ENCODE measurements around the gene ZKSCAN8. TPM values are rescaled to one million over a fixed set of nuclear protein-coding genes. Genes with fewer than 3 reads are reported as not detected.
"Not testable (repeated sequence)": the region's sequence is repeated elsewhere in the genome, so short reads cannot be mapped to it uniquely, and the experiment has no call there.

The ZKSCAN8 gene
- 10 to 100 TPM; 16.7 to 29.7 (median 22.2) TPM for polyA plus RNA-seq (ENCODE audit: insufficient read length in 10 of 10)
- long read RNA-seq, donor 1, full-length matches to known transcripts = 1 of 1 reads
- long read RNA-seq, donor 1, partial matches to known transcripts = 0 of 1 reads
- long read RNA-seq, donor 1, other reads (novel, unspliced or antisense) = 0 of 1 reads
- long read RNA-seq, donor 2, full-length matches to known transcripts = 2 of 2 reads
- long read RNA-seq, donor 2, partial matches to known transcripts = 0 of 2 reads
- long read RNA-seq, donor 2, other reads (novel, unspliced or antisense) = 0 of 2 reads
- long read RNA-seq, donor 3 = 0 reads
- long read RNA-seq, donor 4, full-length matches to known transcripts = 4 of 4 reads
- long read RNA-seq, donor 4, partial matches to known transcripts = 0 of 4 reads
- long read RNA-seq, donor 4, other reads (novel, unspliced or antisense) = 0 of 4 reads
- long read RNA-seq, donor 5, full-length matches to known transcripts = 3 of 3 reads
- long read RNA-seq, donor 5, partial matches to known transcripts = 0 of 3 reads
- long read RNA-seq, donor 5, other reads (novel, unspliced or antisense) = 0 of 3 reads
- long read RNA-seq, donor 6, full-length matches to known transcripts = 1 of 1 reads
- long read RNA-seq, donor 6, partial matches to known transcripts = 0 of 1 reads
- long read RNA-seq, donor 6, other reads (novel, unspliced or antisense) = 0 of 1 reads
- long read RNA-seq, donor 7, full-length matches to known transcripts = 1 of 11 reads
- long read RNA-seq, donor 7, partial matches to known transcripts = 10 of 11 reads
- long read RNA-seq, donor 7, other reads (novel, unspliced or antisense) = 0 of 11 reads
- long read RNA-seq, donor 8, partial matches to known transcripts = 0 of 1 reads
- long read RNA-seq, donor 8, other reads (novel, unspliced or antisense) = 0 of 1 reads
- long read RNA-seq, donor 9 = 0 reads

- peak; percentile 81 to 96 (median 87) for DNase-seq
These were observed at the start of gene ZKSCAN8 for GRCh38 chr6:28141500-28142329. ZKSCAN8 (plus strand) TSS chr6:28141883; CDS start chr6:28148408, 6,525 bp downstream.

DNA sequence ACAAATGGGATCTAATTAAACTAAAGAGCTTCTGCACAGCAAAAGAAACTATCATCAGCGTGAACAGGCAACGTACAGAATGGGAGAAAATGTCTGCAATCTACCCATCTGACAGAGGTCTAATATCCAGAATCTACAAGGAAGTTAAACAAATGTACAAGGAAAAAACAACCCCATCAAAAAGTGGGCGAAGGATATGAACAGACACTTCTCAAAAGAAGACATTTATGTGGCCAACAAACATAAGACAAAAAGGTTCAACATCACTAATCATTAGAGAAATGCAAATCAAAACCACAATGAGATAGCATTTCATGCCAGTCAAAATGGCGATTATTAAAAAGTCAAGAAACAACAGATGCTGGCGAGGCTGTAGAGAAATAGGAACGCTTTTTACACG lies 39.5 kb upstream of the ZKSCAN8 start:
- not testable (repeated sequence) for DNase-seq

DNA sequence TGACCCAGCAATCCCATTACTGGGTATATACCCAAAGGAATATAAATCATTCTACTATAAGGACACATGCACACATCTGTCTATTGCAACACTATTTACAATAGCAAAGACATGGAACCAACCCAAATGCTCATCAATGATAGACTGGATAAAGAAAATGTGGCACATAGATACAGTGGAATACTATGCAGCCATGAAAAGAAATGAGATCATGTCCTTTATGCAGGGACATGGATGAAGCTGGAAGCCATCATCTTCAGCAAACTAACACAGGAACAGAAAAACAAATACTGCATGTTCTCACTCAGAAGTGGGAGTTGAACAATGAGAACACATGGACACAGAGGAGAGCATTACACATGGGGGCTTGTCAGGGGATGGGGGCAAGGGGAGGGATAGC lies 39.0 kb upstream of the ZKSCAN8 start:
- not testable (repeated sequence) for DNase-seq

DNA sequence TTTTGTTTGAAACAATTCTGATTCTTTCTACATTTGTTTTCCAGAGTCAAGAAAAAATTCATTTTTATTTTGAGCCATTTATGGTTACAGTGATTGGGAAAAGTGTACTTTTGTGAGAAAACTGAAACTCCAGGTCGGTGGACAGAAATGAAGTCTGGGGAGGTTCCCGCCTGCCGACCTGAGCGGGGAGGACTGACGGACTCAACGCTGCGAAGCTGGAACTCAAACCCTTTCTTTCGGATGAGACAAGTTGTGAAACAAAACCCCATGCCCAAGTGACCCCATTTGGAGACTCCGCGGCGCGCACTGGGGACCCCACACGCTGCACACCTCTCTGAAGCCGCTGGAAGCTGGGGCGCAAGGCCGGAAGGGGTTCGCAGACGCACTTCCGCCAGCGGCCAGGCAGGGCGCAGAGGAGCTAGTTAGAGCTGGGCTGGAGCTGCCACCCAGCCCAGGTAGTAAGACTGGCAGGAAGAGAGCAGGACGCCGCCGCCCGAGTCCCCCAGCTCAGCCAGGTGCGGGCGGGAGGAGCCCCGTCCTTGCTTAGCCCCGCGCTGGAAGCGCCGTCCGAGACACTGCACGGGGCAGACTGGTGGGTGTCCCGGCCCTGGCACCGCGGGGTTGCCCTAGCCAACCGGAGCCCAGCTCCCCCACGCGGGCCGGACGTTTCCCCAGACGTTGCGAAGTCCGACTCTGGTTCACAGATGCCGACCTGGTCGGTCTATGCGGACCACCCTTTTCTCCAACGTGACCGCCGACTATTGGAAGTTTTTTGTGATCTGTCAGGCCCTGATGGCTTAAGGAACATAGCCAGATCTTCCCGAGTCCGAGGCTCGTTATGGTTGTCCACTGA lies 37.1 kb upstream of the ZKSCAN8 start:
- DNase-seq = peak; percentile 59 to 89 (median 84)

DNA sequence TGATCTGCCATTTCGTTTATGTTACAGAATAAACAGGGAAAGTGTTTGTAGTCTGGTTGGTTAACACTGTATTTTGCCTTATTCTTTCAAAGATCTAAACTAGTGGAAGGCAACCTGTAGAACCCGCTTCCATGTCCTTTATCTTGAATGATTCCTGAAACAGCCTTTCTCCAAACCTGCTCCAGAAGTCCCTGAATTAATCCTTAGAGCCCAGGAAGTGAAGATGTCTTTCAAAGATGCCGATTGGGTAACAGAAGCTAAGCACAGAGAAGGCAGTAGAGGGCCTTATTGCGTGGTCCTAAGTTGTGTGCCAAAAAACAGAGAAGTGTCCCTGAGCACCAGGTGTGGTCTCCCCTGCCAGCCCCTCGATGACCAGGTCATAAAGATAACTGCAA lies 36.4 kb upstream of the ZKSCAN8 start:
- no peak for DNase-seq

- no peak for DNase-seq
These were observed 34.2 kb upstream of the ZKSCAN8 start for GRCh38 chr6:28107506-28107905.

DNA sequence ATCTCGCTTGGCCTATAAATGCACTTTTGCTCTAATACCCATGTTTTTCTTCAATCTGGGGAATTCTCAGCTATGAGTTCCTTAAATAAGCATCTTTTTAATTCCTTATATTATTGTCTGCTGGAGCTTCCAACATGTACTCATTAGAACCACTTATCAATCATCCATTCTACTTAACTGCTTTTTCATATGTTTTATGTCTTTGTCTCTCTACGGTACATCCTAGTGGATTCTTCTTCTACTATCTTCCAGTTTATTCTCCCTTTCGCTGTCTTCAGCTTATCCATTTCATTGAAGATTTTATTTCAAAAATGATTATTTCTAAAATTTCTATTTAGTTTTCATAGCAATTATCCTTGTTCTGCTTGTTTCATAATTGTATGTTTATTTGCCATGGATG lies 29.7 kb upstream of the ZKSCAN8 start:
- DNase-seq = no peak

DNA sequence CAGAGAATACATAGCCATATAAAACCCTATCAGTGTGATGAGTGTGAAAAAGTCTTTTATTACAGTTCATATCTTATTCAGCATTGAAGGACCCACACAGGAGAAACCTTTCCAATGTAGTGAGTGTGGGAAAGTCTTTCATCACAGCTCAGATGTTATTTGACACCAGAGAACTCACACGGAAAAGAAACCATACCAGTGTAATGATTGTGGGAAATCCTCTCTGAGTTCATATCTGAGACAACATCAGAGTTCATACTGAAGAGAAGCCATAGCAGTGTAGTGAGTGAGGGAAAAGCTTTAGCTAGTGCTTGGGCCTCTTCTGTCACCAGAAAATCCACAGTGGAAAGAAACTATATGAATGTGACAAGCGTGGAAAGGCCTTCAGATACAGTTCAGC lies 25.9 kb upstream of the ZKSCAN8 start:
- no peak for DNase-seq

DNA sequence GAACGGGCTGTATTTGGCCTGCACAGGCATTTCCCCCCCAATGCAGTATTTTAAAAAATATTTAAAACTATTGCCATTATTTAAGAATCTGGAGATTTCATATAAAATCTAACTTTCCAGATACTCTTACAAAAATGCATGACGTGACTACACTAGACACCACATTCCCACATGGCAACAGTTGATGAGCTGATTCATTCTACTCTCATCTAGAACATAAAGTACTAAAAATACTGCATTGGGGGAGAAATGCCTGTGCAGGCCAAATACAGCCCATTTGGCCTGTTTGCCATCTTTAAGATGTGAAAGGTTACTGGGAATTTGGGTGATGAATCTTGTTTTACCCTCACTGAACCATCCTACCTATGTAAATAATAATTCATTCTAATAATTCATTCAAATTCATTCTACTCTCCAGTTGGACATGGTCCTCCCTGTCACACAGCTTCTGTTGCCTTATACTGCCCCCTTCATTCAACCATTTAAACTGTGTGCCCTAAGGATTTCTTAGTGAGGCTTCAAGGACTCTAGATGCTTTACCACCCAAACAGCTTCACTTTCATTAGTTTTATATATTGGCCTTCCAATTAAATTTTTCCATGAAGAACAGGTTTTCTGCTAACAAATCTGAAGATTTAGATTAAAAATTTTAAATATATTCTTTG lies 24.2 kb upstream of the ZKSCAN8 start:
- no peak for DNase-seq

DNA sequence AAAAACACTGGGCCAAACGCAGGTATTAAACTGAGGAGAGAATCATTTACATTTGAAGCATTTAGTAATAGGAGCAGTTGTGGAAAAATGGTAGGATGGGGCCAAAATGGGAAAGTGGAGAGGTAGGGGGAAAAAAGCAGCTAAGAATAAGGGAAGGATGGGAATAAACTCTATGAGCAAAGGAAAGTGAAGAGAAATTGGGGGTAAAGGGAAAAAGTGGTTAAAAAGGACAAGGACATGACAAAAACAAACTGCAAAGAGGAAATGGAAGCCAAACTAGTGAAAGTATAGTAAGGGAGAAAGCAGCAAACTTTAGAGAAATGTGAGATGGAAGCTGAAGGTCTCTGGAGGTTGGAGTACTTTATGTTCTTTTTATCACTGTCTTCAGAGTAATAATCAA lies 23.5 kb upstream of the ZKSCAN8 start:
- DNase-seq = no peak

DNA sequence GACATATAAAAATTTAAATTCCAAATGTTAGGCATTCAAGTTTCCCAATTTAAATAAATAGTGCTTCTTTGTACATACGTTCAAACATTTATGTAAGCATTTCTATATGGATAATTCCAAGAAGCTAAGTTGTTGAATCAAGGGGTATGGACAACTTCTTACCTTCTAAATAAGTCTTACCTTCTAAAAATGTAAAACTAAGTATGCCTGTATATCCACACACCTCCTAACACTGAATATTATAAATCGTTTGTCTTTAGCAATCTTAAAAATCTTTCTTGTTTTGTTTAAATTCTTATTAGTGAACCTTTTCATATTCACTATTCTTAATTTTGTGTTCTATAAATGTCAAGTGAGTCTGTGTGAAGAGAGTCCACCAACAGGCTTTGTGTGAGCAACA lies 19.8 kb upstream of the ZKSCAN8 start:
- DNase-seq = no peak

DNA sequence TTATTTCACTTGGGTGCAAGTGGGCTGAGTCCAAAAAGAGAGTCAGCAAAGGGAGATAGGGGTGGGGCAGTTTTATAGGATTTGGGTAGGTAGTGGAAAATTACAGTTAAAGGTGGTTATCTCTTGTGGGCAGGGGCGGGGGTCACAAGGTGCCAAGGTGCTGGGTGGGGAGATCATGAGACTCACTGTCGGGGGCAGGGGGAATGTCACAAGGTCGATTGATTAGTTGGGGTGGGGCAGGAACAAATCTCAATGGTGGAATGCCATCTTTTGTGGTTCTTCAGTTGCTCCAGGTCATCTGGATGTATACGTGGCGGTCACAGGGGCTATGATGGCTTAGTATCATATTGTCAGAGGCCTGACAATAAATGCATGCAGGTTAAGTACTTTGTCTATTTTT lies 19.4 kb upstream of the ZKSCAN8 start:
- DNase-seq = not testable (repeated sequence)

GRCh38 chr6:28124350-28124970 lies 17.2 kb upstream of the ZKSCAN8 start, which contains the start of gene ZSCAN16:
ZSCAN16 (plus strand) TSS chr6:28124609; CDS start chr6:28125444, 835 bp downstream.
- peak; percentile 75 to 92 (median 83) for DNase-seq

DNA sequence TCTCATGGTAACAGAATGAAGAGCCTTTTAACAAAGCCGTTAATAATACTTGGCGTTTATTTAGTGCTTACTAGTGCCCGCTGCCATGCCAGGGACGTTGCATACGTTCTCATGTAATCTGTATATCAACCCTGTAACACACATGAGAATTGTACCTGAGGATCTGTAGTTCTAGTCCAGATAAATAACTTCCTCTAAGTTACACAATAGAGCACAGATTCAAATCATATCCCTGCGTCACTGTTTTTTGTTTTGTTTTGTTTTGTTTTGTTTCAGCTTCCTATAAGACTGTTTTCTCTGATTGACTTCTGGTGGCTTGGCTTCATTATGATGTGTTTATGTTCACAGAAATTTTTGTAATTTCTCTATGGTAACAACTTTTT lies 16.7 kb upstream of the ZKSCAN8 start:
- no peak for DNase-seq

DNA sequence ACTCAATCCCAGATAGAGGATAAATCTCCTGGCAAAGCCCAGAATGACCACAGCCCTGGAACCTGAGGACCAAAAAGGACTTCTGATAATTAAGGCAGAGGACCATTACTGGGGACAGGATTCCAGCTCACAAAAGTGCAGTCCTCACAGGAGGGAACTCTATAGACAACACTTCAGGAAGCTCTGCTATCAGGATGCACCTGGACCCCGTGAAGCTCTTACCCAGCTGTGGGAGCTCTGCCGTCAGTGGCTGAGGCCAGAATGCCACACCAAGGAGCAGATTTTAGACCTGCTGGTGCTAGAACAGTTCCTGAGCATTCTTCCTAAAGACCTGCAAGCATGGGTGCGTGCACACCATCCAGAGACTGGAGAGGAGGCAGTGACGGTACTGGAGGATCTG lies 16.3 kb upstream of the ZKSCAN8 start:
- DNase-seq = no peak

GRCh38 chr6:28134015-28134414 lies 7.7 kb upstream of the ZKSCAN8 start:
- peak in 2 of 3 donors; percentile 21 to 36 for DNase-seq

DNA sequence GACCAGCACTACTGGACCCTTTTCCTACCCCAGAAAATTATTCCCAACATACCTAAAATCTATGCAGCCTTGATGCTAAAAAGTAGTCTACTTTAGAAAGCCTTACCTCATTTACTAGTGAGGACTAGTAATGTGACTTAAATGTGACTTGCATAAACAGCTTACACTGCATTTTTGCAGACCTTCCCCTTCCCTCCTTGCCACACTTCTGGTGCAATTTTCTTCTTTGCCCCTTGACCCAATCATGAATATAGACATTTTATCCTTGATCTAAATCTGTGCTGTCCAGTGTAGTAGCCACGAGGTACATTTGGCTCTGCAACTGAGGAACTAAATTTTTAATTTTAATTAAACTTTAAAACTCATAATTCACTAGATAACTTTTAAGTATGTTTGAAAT lies 7.0 kb upstream of the ZKSCAN8 start:
- DNase-seq = no peak

GRCh38 chr6:28135393-28135792 lies 6.3 kb upstream of the ZKSCAN8 start:
- DNase-seq = peak in 1 of 3 donors; percentile 10

All from muscle of back (tissue), 13 donors.